IMR-90 (cell line): ENCODE measurements around the gene PSMA4. TPM values are rescaled to one million over a fixed set of nuclear protein-coding genes. Genes with fewer than 3 reads are reported as not detected.
"Not testable (repeated sequence)": the region's sequence is repeated elsewhere in the genome, so short reads cannot be mapped to it uniquely, and the experiment has no call there.

Experiments
- ATAC-seq: fragments of 200-7000 bp; cut with Tn5 transposase; 2 replicates; pipeline ENCODE4 v1.9.1; 2020; ENCODE audit warnings: low read depth, mild to moderate bottlenecking, moderate library complexity
- BruUV-seq: library from RNA; stranded (reverse); fragments of 400-500 nt; replicated peaks from 2 replicates; lab custom pipeline; 2021; lab: Mats Ljungman, UMichigan
- CTCF ChIA-PET: fragments of 300-600 bp; formaldehyde crosslinking; extraction: SDS; loops from one replicate; lab custom pipeline; 2021; ENCODE audit warnings: antibody characterized with exemption; lab: Yijun Ruan, JAX
- POLR2A ChIA-PET: fragments of 300-600 bp; sonication (Branson Sonifier 250); formaldehyde crosslinking; loops from one replicate; lab custom pipeline; 2022; ENCODE audit warnings: antibody characterized with exemption; ENCODE audit not compliant: unreplicated experiment; lab: Charles Lee
- DNase-seq: peaks from one replicate; pipeline ENCODE4 v3.0.0; 2013
- H2AFZ ChIP-seq: replicated peaks from 2 replicates; pipeline ENCODE3; 2013; ENCODE audit warnings: low read length, mild to moderate bottlenecking; ENCODE audit not compliant: poor library complexity
- H2AK5ac ChIP-seq: 2 replicates; pipeline ENCODE4 v1.6.1; 2013; ENCODE audit warnings: low read depth, low read length, inconsistent platforms
- H2AK9ac ChIP-seq: replicated peaks from 2 replicates; pipeline ENCODE3; 2013; ENCODE audit warnings: mild to moderate bottlenecking, low read depth, low read length, moderate library complexity; ENCODE audit not compliant: poor library complexity
- H2BK120ac ChIP-seq: 2 replicates; pipeline ENCODE4 v1.6.1; 2013; ENCODE audit warnings: low read depth, low read length, inconsistent platforms
- H2BK15ac ChIP-seq: 3 replicates; pipeline ENCODE4 v1.6.1; 2013; ENCODE audit warnings: low read depth, low read length, inconsistent platforms
- H2BK20ac ChIP-seq: 2 replicates; pipeline ENCODE4 v1.6.1; 2013; ENCODE audit warnings: low read depth, mild to moderate bottlenecking, inconsistent platforms, low read length, moderate library complexity
- H2BK5ac ChIP-seq: 2 replicates; pipeline ENCODE4 v1.6.1; 2013; ENCODE audit warnings: mild to moderate bottlenecking, low read depth, low read length, inconsistent platforms; ENCODE audit not compliant: poor library complexity, severe bottlenecking
- H3K14ac ChIP-seq: replicated peaks from 2 replicates; pipeline ENCODE4 v1.6.1; 2013; ENCODE audit warnings: low read depth, low read length, inconsistent platforms
- H3K18ac ChIP-seq: 2 replicates; pipeline ENCODE4 v1.6.1; 2013; ENCODE audit warnings: low read depth, low read length, control low read depth
- H3K23ac ChIP-seq: 2 replicates; pipeline ENCODE4 v1.6.1; 2013; ENCODE audit warnings: low read depth, low read length, inconsistent platforms
- H3K27ac ChIP-seq: 2 replicates; pipeline ENCODE4 v1.5.1; 2013; ENCODE audit warnings: mild to moderate bottlenecking, control low read depth, low read length; ENCODE audit not compliant: insufficient read depth
- H3K27me3 ChIP-seq: 2 replicates; pipeline ENCODE4 v1.6.1; 2013; ENCODE audit warnings: low read length; ENCODE audit not compliant: control insufficient read depth, insufficient read depth
- H3K36me3 ChIP-seq: 2 replicates; pipeline ENCODE4 v1.6.1; 2013; ENCODE audit warnings: low read length, mixed read lengths; ENCODE audit not compliant: control insufficient read depth, insufficient read depth
- H3K4ac ChIP-seq: 2 replicates; pipeline ENCODE4 v1.6.1; 2013; ENCODE audit warnings: low read depth, low read length, inconsistent platforms
- H3K4me1 ChIP-seq: 2 replicates; pipeline ENCODE4 v1.6.1; 2013; ENCODE audit warnings: low read length, mixed read lengths; ENCODE audit not compliant: control insufficient read depth, insufficient read depth
- H3K4me2 ChIP-seq: 2 replicates; pipeline ENCODE4 v1.6.1; 2013; ENCODE audit warnings: low read depth, mild to moderate bottlenecking, control low read depth, low read length, moderate library complexity
- H3K4me3 ChIP-seq: 2 replicates; pipeline ENCODE4 v1.5.1; 2013; ENCODE audit warnings: low read depth, mild to moderate bottlenecking, control low read depth, low read length, moderate library complexity; ENCODE audit not compliant: insufficient read depth
- H3K56ac ChIP-seq: 2 replicates; pipeline ENCODE4 v1.6.1; 2013; ENCODE audit warnings: low read length, inconsistent platforms; ENCODE audit not compliant: insufficient read depth; ENCODE audit errors: extremely low read depth
- H3K79me1 ChIP-seq, 2 experiments: 2 replicates each; pipeline ENCODE4 v1.6.1; 2013; ENCODE audit warnings: low read length in 2 of 2, inconsistent platforms in 1 of 2, low read depth in 1 of 2
- H3K9ac ChIP-seq: 2 replicates; pipeline ENCODE4 v1.6.1; 2013; ENCODE audit warnings: low read depth, low read length, control low read depth
- H3K9me1 ChIP-seq: 2 replicates; pipeline ENCODE4 v1.6.1; 2013; ENCODE audit warnings: low read length, inconsistent platforms; ENCODE audit not compliant: insufficient read depth
- H3K9me3 ChIP-seq: 2 replicates; pipeline ENCODE4 v1.6.1; 2013; ENCODE audit warnings: low read length; ENCODE audit not compliant: control insufficient read depth, insufficient read depth
- H4K20me1 ChIP-seq: 2 replicates; pipeline ENCODE4 v1.6.1; 2013; ENCODE audit warnings: low read length, inconsistent platforms; ENCODE audit not compliant: insufficient read depth
- H4K5ac ChIP-seq: 2 replicates; pipeline ENCODE4 v1.6.1; 2013; ENCODE audit warnings: mild to moderate bottlenecking, low read depth, low read length, control low read depth
- H4K8ac ChIP-seq, 2 experiments: 2 replicates each; pipeline ENCODE4 v1.6.1; 2013; ENCODE audit warnings: low read depth in 2 of 2, low read length in 2 of 2, control low read depth in 1 of 2, inconsistent platforms in 1 of 2
- H4K91ac ChIP-seq: 2 replicates; pipeline ENCODE4 v1.6.1; 2013; ENCODE audit warnings: low read depth, low read length, inconsistent platforms; ENCODE audit not compliant: insufficient read depth
- MAFK ChIP-seq: IDR thresholded peaks from 2 replicates; pipeline ENCODE4 v1.6.1; 2012; ENCODE audit warnings: low read depth, low read length, improper control_type of control experiment
- WGBS, 2 experiments: methylation state at CpG; one replicate each; pipeline versions ENCODE4 v1.1.5 to v1.1.7; 2013; ENCODE audit warnings: missing lambda C conversion rate in 2 of 2; ENCODE audit not compliant: insufficient read length in 1 of 2; ENCODE audit errors: extremely low coverage in 2 of 2; 5-methylcytosine and 5-hydroxymethylcytosine counted together
- dilution Hi-C: fragments of 300-500 bp; cut with HindIII; formaldehyde crosslinking; loops from one replicate; pipeline ENCODE4 v1.14.3; 2018; ENCODE audit warnings: low sequenced_read_pairs; ENCODE audit not compliant: unreplicated experiment
- in situ Hi-C: fragments of 300-500 bp; cut with MboI; formaldehyde crosslinking; loops from 3 replicates; pipeline ENCODE4 v1.14.3; 2019; ENCODE audit warnings: low sequenced_read_pairs, inconsistent platforms, mixed read lengths
- intact Hi-C: fragments of 100-400 bp; cut with micrococcal nuclease; formaldehyde crosslinking; loops from 2 replicates; pipeline ENCODE4 v1.10.0; 2022
- polyA plus RNA-seq, 3 experiments: library from polyadenylated mRNA; depleted of rRNA; stranded (reverse); fragments of >200 nt; gene quantifications; 2 replicates each; pipeline ENCODE4 v1.2.3, GENCODE V29; 2012; ENCODE audit warnings: low replicate concordance in 1 of 3
- total RNA-seq: library from RNA; depleted of rRNA; stranded (reverse); fragments of >200 nt; gene quantifications from 2 replicates; pipeline ENCODE4 v1.2.3, GENCODE V29; 2012

Gene PSMA4
- total and polyA plus RNA-seq, 2 of the 4 experiments (the other 2 are of a cell fraction): 208 to 239 TPM

DNA sequence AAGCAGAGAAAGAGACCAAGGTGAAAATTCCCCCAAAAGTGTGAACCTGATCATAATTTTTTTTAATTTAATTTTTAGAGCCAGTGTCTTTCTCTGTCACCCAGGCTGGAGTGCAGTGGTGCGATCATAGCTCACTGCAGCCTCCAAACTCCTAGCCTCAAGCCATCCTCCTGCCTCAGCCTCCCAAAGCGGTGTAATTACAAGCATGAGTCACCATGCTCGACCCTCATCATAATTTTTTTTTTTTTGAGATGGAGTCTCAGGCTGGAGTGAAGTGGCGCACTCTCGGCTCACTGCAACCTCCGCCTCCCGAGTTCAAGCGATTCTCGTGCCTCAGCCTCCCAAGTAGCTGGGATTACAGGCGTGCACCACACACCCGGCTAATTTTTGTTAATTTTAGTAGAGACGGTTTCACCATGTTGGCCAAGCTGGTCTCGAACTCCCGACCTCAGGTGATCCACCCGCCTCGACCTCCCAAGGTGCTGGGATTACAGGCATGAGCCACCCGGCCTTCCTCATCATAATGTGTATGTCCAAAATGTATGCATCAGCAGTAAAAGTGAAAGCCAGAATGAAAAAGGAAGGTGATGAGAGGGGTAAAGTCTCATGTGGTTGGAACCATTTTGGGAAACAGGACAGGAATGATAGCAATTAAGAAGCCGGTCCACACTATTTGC lies 642 bp upstream of the PSMA4 start:
- H3K4me1 ChIP-seq, intact Hi-C loops, H2BK20ac ChIP-seq, ATAC-seq, H4K20me1 ChIP-seq, H3K27me3 ChIP-seq, DNase-seq, H3K9me1 ChIP-seq, dilution Hi-C loops, BruUV-seq, in situ Hi-C loops, H3K9me3 ChIP-seq: not testable (repeated sequence)
- Histone ChIP-seq H3K9ac (peak overlapping the region; percentile 94), H3K79me1 (peaks cover 20 to 31% of the 10 kb centered on the region in 2 experiments), H3K36me3 (peaks cover 12% of the 10 kb centered on the region), H3K56ac (peak overlapping the region; percentile 45; the same call in 1 of the 2 replicates), H2AK9ac (peak overlapping the region; percentile 88), H3K18ac (peak overlapping the region; percentile 70; the same call in 1 of the 2 replicates), H2BK15ac (0 out of 3 replicates have a peak overlapping the region, but pooled peaks have one; percentile 8), H3K23ac (peak overlapping the region; percentile 86; the same call in 1 of the 2 replicates), H3K14ac (peak overlapping the region; percentile 94), H3K4me2 (peak overlapping the region; percentile 95), H3K27ac (peak overlapping the region; percentile 96), H3K4me3 (peak overlapping the region; percentile 93), H4K8ac (peak overlapping the region; percentile 97 to 99), H2AK5ac (peak overlapping the region; percentile 27; the same call in 1 of the 2 replicates), H2BK5ac (peak overlapping the region; percentile 87), H4K91ac (peak overlapping the region; percentile 90), H3K4ac (peak overlapping the region; percentile 88), H4K5ac (peak overlapping the region; percentile 97), H2BK120ac (peak overlapping the region; percentile 73; the same call in 1 of the 2 replicates), H2AFZ (peak overlapping the region; percentile 96)
- POLR2A ChIA-PET: interaction anchor here (0.6 kb wide), 1 partner anchor 9 kb away, joined by 7 read pairs; no protein-coding TSS in a partner anchor
- 98% methylated on average over 7 of the region's 18 CpGs; no CpG with 5 or more reads in 1 of the 2 experiments for WGBS, 2 experiments
- CTCF ChIA-PET: interaction anchor here (0.5 kb wide), 1 partner anchor 308 kb away, joined by 5 read pairs; no protein-coding TSS in a partner anchor
- peak; percentile 67 for TF ChIP-seq MAFK
